Embryonic facial prominence (tissue), 1 donor: Measurements from ENCODE around the gene SRGAP2C.
"Not testable (repeated sequence)": the region's sequence is repeated elsewhere in the genome, so short reads cannot be mapped to it uniquely, and the experiment has no call there.

Experiments used
- DNase-seq: peaks from one replicate; pipeline ENCODE4 v3.0.0-alpha.2; 2016; ENCODE audit errors: extremely low spot score

The SRGAP2C gene

DNA sequence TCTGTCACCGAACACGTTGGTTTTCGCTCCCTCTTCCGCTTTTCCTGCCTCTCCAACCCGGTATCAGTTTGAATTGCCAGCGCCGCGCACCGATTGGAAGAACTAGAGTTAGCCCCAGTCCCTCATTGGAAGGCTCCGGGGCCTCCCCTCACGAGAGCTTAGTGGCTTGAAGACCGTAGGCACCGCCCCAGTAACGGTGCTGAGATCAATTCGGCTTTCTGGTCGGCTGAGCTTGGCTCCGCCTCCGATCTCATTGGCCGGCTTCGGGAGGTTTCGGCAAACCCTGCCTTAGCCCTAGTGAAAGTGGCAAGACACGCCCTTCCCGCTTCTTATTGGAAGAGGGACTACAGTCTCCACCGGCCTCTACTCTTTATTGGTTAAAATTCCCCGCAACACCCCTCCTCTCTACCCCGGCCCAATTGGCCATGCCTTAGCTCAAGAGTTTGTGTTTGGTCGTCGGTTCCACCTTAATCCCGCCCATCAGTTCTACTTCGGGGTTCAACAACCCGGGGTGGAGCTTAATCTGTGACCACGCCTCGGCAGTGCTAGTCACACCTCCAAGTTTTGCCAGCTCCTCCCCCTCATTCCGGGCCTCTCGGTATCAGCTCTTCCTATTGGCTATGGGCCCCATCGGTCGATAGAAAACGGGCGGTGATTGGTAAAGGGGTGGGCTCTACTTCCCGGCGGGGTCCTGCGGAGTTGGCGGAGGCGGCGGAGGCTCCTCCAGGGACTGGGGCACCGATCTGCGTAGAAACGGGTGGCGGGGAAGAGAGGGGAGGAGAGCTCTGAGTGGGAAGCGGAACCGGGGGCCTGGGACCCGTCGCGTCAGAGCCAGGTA, at the start of gene SRGAP2C, which contains the start of gene FAM72B:
Gene SRGAP2C, plus strand, starts transcription at position 686 of the 838 bp plus-strand sequence. CDS start 2,472 bp downstream, outside the sequence.
Gene FAM72B, minus strand, starts transcription at position 51 of the 838 bp plus-strand sequence. CDS start 851 bp downstream, outside the sequence.
- DNase-seq = peak; percentile 97

DNA sequence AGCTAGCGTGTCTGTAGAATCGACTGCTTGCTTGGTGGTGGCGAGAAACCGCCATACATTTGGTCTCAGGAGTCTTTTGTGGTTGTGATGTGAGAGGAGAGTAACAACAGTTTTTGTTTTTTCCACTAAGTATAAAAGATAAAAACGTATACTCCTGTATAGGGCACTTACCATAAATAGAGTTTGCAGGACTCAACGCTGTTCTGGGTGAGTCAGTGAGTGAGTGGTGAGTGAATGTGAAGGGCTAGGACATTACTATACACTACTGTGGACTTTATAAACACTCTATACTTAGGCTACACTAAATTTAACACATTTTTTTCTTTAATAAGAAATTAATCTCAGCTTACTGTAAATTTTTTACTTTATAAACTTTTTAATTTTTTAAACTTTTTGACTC, 44.4 kb upstream of the SRGAP2C start:
- DNase-seq = not testable (repeated sequence)

GRCh38 chr1:121148489-121149190, 36.1 kb upstream of the SRGAP2C start:
- not testable (repeated sequence) for DNase-seq

DNA sequence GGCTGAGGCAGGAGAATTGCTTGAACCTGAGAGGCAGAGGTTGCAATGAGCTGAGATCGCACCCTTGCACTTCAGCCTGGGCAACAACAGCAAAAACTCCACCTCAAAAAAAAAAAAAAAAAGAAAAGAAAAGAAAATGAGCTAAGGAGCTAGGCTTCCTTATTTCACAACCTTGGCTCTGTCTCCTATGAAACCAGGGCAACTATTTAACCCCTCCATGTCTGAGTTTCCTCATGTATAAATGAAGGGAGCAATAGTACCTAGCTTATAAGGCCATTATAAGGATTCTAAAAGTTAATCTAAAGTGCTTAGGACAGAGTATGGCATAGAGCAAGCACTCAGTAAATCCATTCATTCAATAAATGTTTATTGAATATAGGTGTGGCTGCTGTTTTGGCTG, 33.5 kb upstream of the SRGAP2C start:
- DNase-seq = not testable (repeated sequence)

- DNase-seq = not testable (repeated sequence)
These were observed 32.0 kb upstream of the SRGAP2C start for GRCh38 chr1:121152788-121153187.

DNA sequence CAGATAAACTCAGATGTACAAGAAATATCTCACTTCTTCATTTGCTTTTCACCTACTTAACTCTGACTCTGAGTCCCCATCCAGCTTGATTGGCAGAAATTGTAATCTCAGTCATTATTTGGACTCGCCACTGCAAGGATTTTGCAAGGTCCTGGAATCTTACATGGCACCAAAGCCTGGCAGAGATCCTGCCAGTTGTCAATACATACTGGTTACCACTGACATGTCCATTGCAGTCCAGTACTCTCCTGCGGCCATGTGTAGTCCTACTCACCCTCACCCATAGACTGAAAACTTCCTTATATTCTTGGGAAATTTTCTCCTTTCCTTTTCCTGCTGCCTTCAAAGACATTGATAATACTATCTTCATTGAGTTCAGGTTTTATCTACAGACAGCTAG, 30.0 kb upstream of the SRGAP2C start:
- DNase-seq = not testable (repeated sequence)

GRCh38 chr1:121155671-121156358, 29.0 kb upstream of the SRGAP2C start:
- DNase-seq = not testable (repeated sequence)

DNA sequence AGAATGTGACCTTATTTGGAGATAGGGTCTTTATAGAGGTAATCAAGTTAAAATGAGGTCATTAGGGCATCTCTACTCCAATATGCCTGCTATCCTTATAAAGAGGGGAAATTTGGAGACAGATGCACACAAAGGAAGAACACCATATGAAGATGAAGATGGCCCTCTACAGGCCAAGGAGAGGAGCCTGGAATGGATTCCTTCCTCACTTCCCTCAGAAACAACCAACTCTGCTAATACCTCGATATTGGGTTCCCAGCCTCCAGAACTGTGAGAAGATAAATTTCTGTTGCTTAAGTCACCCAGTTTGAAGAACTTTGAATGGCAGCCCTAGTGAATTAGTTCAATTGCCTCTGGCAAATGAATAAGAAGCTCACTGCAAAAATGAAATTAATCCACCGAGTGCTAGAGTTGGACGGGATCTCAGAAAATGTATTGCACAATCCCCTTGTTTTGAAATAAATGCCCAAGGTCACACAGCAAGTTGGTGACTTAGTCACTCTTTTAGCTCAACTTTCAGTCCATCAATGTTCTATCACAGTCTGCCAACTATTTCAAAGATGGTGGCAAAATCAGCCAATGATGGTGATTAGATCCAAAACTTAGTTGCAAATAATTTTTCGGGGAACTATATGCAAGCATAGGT, 27.7 kb upstream of the SRGAP2C start:
- DNase-seq = not testable (repeated sequence)

GRCh38 chr1:121157609-121158008, 27.2 kb upstream of the SRGAP2C start:
- DNase-seq = not testable (repeated sequence)

DNA sequence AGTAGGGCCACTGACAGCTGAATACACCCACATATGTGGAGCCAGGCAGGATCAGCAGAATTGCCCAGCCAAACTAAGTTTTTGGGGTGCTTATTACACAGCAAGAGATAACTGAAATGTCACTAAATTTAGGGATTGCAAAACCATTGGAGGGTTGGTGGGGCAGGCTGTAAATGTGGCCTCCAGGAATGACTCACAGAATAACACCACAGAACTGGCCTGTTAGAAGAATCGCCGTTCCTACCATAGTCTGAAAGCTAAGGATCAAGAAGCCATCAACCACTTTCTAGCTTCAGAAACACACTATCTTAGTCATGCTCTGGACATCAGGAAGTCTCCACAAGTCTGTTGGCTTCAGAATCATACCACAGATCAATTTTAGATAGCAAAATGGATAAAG, 24.7 kb upstream of the SRGAP2C start:
- DNase-seq = not testable (repeated sequence)

GRCh38 chr1:121161199-121161901, 23.4 kb upstream of the SRGAP2C start:
- not testable (repeated sequence) for DNase-seq

- DNase-seq = not testable (repeated sequence)
These were observed 20.7 kb upstream of the SRGAP2C start for GRCh38 chr1:121163850-121164757.

GRCh38 chr1:121165296-121165695, 19.5 kb upstream of the SRGAP2C start:
- not testable (repeated sequence) for DNase-seq

- DNase-seq = not testable (repeated sequence)
These were observed 17.5 kb upstream of the SRGAP2C start for GRCh38 chr1:121167225-121167738.

DNA sequence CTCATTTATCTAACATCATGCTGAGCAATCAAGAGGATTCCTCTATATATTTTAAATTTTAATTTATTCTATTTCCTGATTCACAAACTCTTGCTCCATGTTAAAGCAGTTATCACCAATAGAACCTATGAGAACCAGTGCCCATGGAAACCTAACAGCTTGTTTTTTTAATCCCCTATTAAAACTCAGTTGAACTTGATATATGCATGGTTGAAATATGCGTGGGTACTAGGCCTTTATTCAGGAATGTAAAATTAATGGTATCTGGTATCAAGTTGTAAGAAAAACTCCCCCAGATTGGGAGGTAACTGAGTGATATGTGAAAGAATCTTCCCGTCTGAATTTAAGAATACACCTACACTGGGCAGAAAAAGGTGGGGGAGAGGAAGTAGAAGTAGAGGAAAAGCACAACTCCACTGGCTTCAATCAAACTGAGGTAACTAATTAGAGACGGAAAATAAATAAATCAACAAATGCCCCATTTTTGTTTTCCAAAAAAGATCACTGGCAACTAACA, 16.6 kb upstream of the SRGAP2C start:
- not testable (repeated sequence) for DNase-seq

DNA sequence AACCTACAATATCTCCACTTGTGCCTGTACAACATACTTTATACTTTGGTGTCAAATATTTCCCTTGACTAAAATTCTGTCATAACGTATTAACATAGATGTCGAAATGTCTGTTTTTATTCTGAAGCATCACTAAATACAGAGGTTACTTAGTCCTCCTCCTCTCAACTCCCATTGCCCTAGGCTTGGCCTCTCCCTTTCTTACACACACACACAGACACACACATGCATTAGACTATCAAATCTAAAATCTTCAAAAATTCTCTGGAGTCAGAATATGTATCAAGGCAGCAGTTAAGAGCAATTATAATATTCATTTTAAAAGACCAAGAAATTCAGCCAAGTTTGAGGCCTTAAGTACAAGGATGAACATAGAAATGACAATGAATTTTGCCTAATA, 8.1 kb upstream of the SRGAP2C start:
- not testable (repeated sequence) for DNase-seq

DNA sequence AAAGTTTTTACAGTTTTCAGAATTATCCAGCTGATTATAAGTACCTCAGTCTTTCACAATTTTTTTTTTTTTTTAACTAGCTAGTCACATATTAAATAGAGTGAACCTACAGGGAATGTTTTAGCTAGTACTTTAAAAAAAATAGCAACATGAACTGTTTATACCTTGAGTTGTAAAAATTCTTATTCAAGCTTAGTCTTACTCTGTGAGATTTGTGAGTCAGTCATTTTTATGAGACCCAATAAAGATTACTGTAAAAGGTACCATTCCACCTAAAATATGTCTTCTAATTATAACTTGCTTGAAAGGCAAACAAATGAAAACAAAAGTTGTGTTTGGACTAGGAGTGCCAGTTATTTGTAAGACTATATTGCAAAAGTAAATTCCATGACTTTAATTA, 6.6 kb upstream of the SRGAP2C start:
- DNase-seq = not testable (repeated sequence)

DNA sequence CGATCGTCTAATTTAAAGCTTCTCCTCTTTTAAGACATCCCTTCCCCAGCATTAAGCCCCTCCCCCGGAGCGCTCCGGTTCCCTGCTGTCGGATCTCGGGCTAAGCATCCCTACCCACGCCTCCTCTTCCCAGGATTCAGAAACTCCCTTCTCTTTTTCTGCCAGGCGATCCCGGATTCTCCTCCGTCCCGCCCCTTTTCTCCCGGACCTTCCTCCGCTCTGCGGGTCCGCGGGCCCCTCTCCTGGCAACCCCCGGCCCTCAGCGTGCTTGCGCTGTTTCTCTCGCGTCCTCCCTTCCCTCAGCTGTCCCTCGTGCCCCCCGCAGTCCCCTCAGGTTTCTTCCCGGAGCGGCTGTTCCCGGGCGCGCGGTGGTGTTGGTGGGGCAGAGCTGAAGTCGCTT, 908 bp upstream of the SRGAP2C start:
- not testable (repeated sequence) for DNase-seq

DNA sequence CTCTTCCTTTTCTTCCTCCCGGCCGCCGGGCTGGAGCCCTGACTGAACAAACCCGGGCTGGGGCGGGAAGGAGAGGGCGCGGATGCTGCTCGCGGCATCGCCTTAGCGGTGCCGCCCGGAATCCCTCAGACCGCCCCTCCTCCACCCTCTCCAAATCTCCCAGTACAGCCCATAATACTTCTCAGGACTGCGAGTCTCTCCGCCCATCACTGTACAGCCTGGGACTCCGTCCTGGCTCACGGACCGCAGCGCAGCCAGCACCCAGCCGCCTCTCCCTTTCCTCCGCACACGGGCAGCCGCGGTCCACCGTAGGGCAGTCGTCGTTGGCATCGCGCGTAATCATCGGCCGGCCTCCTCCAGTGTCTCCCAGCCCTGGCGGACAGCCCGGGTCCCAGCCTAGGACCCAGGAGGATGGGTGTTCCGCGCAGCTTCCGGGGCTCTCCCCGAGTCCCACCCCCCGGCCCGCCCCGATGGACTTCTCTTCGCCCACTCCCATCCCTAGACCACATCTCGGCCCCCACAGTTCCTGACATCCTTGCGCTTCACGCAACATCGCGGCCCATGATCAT, 449 bp downstream of the SRGAP2C start:
- DNase-seq = not testable (repeated sequence)
